Fibroblast of lung (primary cell): Measurements from ENCODE around the gene PADI1. TPM values are rescaled to one million over a fixed set of nuclear protein-coding genes. Genes with fewer than 3 reads are reported as not detected.

Experiments used
- DNase-seq, 2 donors: peaks; one replicate each; pipeline versions ENCODE4 v3.0.0 to v3.0.0-alpha.2; 2010; ENCODE audit warnings: low read depth in 2 of 2
- H2AFZ ChIP-seq: 2 replicates; pipeline ENCODE4 v1.5.1; 2012; ENCODE audit warnings: low read length, control low read depth, inconsistent platforms
- H3K27ac ChIP-seq: 2 replicates; pipeline ENCODE4 v1.5.1; 2011; ENCODE audit warnings: low read length, control low read depth; ENCODE audit not compliant: insufficient read depth
- H3K27me3 ChIP-seq: 2 replicates; pipeline ENCODE4 v1.5.1; 2011; ENCODE audit warnings: mild to moderate bottlenecking, low read length; ENCODE audit not compliant: control insufficient read depth, insufficient read depth
- H3K36me3 ChIP-seq: 2 replicates; pipeline ENCODE4 v1.5.1; 2011; ENCODE audit warnings: low read length; ENCODE audit not compliant: control insufficient read depth, insufficient read depth
- H3K4me1 ChIP-seq: 2 replicates; pipeline ENCODE4 v1.5.1; 2011; ENCODE audit warnings: low read length; ENCODE audit not compliant: control insufficient read depth, insufficient read depth; ENCODE audit errors: extremely low read depth
- H3K4me2 ChIP-seq: 2 replicates; pipeline ENCODE4 v1.5.1; 2011; ENCODE audit warnings: low read length, control low read depth; ENCODE audit not compliant: insufficient read depth; ENCODE audit errors: extremely low read depth
- H3K4me3 ChIP-seq, 4 experiments: fragments of 200-600 bp in 1 of 4; sonication (generic) in 1 of 4; replicated peaks in 1 of 4; 2 replicates each; pipeline ENCODE4 v1.5.1; 2011 to 2016; ENCODE audit warnings: low read length in 4 of 4, low read depth in 3 of 4, mild to moderate bottlenecking in 3 of 4, control low read depth in 2 of 4, inconsistent platforms in 1 of 4, mixed read lengths in 1 of 4; ENCODE audit not compliant: insufficient read depth in 1 of 4; ENCODE audit errors: control extremely low read depth in 1 of 4
- H3K79me2 ChIP-seq: 2 replicates; pipeline ENCODE4 v1.5.1; 2012; ENCODE audit warnings: mild to moderate bottlenecking, low read length, inconsistent platforms; ENCODE audit not compliant: control insufficient read depth, insufficient read depth
- H3K9ac ChIP-seq: 2 replicates; pipeline ENCODE4 v1.5.1; 2011; ENCODE audit warnings: mild to moderate bottlenecking, low read length, control low read depth; ENCODE audit not compliant: insufficient read depth
- H3K9me3 ChIP-seq: 2 replicates; pipeline ENCODE4 v1.5.1; 2012; ENCODE audit warnings: low read depth, low read length; ENCODE audit not compliant: control insufficient read depth, insufficient read depth
- H4K20me1 ChIP-seq: 2 replicates; pipeline ENCODE4 v1.5.1; 2011; ENCODE audit warnings: low read length; ENCODE audit not compliant: control insufficient read depth, insufficient read depth; ENCODE audit errors: extremely low read depth
- CTCF ChIP-seq, 2 donors: IDR thresholded peaks in 1 of 2; conservative IDR thresholded peaks in 1 of 2; 1 replicate in 1 of 2; 2 replicates in 1 of 2; pipeline ENCODE4 v1.5.1; 2011 to 2012; ENCODE audit warnings: low read length in 2 of 2, control low read depth in 1 of 2, inconsistent platforms in 1 of 2, low read depth in 1 of 2, mild to moderate bottlenecking in 1 of 2
- EZH2 ChIP-seq: IDR thresholded peaks from 2 replicates; pipeline ENCODE4 v1.5.1; 2012; ENCODE audit warnings: low read length, control low read depth, mild to moderate bottlenecking; ENCODE audit errors: missing control alignments
- polyA plus RNA-seq, 2 donors: library from polyadenylated mRNA; depleted of rRNA in 1 of 2; stranded (reverse) in 1 of 2; unstranded in 1 of 2; fragments of >200 nt; gene quantifications; 2 replicates each; pipeline ENCODE4 v1.2.1, GENCODE V29; 2011 to 2012; ENCODE audit warnings: missing spikeins in 1 of 2
- total RNA-seq: library from RNA; depleted of rRNA; stranded (reverse); fragments of >200 nt; gene quantifications from 2 replicates; pipeline ENCODE4 v1.2.1, GENCODE V29; 2014

PADI1 gene
- total and polyA plus RNA-seq, 2 donors (not counting 1 experiment from before 2014, with no cell fraction given): not detected

GRCh38 chr1:17272646-17273045 is 67.7 kb downstream of the PADI1 start:
- Histone ChIP-seq H3K4me1 (no peaks in the 10 kb centered on the region), H3K9me3 (no peaks in the 10 kb centered on the region), H3K27ac (no peak overlapping the region), H3K36me3 (no peaks in the 10 kb centered on the region), H3K9ac (no peak overlapping the region), H3K4me3 (no peak overlapping the region), H2AFZ (no peak overlapping the region), H3K4me2 (no peak overlapping the region), H3K27me3 (no peaks in the 10 kb centered on the region), H4K20me1 (no peaks in the 10 kb centered on the region), H3K79me2 (no peaks in the 10 kb centered on the region)
- TF ChIP-seq EZH2 (no peak), CTCF (conservative IDR thresholded peaks at IDR 0.05 in 1 of 2, IDR thresholded peaks at IDR 0.05 in 1 of 2; ENCODE audit: low read depth in 1 of 2, low read length in 2 of 2) (no peak)
- DNase-seq: no peak

- DNase-seq: no peak
- no peak overlapping the region for H3K27ac ChIP-seq
Measured at GRCh38 chr1:17273096-17273495, 68.2 kb downstream of the PADI1 start.

More at GRCh38 chr1:17273096-17273495, 68.2 kb downstream of the PADI1 start:
- TF ChIP-seq EZH2 (no peak), CTCF (conservative IDR thresholded peaks at IDR 0.05 in 1 of 2, IDR thresholded peaks at IDR 0.05 in 1 of 2; ENCODE audit: low read depth in 1 of 2, low read length in 2 of 2) (no peak)
- Histone ChIP-seq H3K27me3 (no peaks in the 10 kb centered on the region), H3K4me2 (no peak overlapping the region), H3K9me3 (no peaks in the 10 kb centered on the region), H3K9ac (no peak overlapping the region), H4K20me1 (no peaks in the 10 kb centered on the region), H2AFZ (no peak overlapping the region), H3K4me1 (no peaks in the 10 kb centered on the region), H3K36me3 (no peaks in the 10 kb centered on the region), H3K79me2 (no peaks in the 10 kb centered on the region), H3K4me3 (no peak overlapping the region)
